Right cardiac atrium (tissue), 5 donors: Measurements from ENCODE around the gene IFNG. TPM values are rescaled to one million over a fixed set of nuclear protein-coding genes. Genes with fewer than 3 reads are reported as not detected.
A peak's percentile ranks its signal among the peaks of the same experiment; 100 is the strongest.

ENCODE experiments used
- ATAC-seq, 2 donors: fragments of 200-7000 bp; cut with Tn5 transposase; one replicate each; pipeline versions ENCODE4 v1.8.0 to v1.9.1; 2020; ENCODE audit warnings: moderate library complexity in 2 of 2, mild to moderate bottlenecking in 1 of 2
- DNase-seq, 3 donors: peaks; one replicate each; pipeline ENCODE4 v3.0.0-alpha.2; 2020
- H3K27ac ChIP-seq: one replicate; pipeline ENCODE4 v1.5.1; 2013; ENCODE audit warnings: mild to moderate bottlenecking, low read length, control low read depth, moderate library complexity
- H3K27me3 ChIP-seq: one replicate; pipeline ENCODE4 v1.6.1; 2013; ENCODE audit not compliant: control insufficient read depth, insufficient read depth
- H3K4me1 ChIP-seq: one replicate; pipeline ENCODE4 v1.6.1; 2013; ENCODE audit warnings: low read length; ENCODE audit not compliant: control insufficient read depth, insufficient read depth
- H3K4me3 ChIP-seq: one replicate; pipeline ENCODE4 v1.5.1; 2013; ENCODE audit warnings: low read length, control low read depth
- H3K9me3 ChIP-seq: one replicate; pipeline ENCODE4 v1.6.1; 2013; ENCODE audit warnings: low read length; ENCODE audit not compliant: control insufficient read depth
- WGBS: extraction: QIAGEN DNeasy Blood & Tissue Kit; methylation state at CpG from one replicate; pipeline ENCODE4 v1.1.7; 2013; 5-methylcytosine and 5-hydroxymethylcytosine counted together
- intact Hi-C, 4 donors: fragments of 100-400 bp; cut with DNase I; formaldehyde crosslinking; loops; one replicate each; pipeline versions ENCODE4 v1.11.0 to v1.14.0; 2022 to 2023
- polyA plus RNA-seq: library from polyadenylated mRNA; stranded (reverse); fragments of 200-250 nt; gene quantifications from one replicate; pipeline ENCODE4 v1.2.3, GENCODE V29; 2013
- total RNA-seq, 4 donors: library from RNA; stranded (reverse); fragmentation: NEBNext Ultra II Directional; extraction: Animal tissue kit (Norgen Biotek cat#: 25700); gene quantifications; one replicate each; pipeline ENCODE4 v1.2.1, GENCODE V29; 2021
- donor health status: healthy with polysubstance abuse.
- donor health status: DM: no; HTN: yes; CAD: no.
- donor health status: DM: no; HTN: no; CAD: no.
- donor health status: DM: no; HTN: yes; CAD: no; lungs with severe emphysema.
- donor health status: DM: yes; HTN: yes; CAD: no.

Gene IFNG
- total and polyA plus RNA-seq, 5 donors: not detected

- H3K27me3 ChIP-seq: no peaks in the 10 kb centered on the region
- H3K9me3 ChIP-seq: no peaks in the 10 kb centered on the region
- DNase-seq: no peak
- no peak for ATAC-seq
- H3K27ac ChIP-seq: no peak overlapping the region
- 83% methylated on average over 3 of the region's 3 CpGs for WGBS
- H3K4me3 ChIP-seq: no peak overlapping the region
- intact Hi-C loops: no loop called here
- H3K4me1 ChIP-seq: no peaks in the 10 kb centered on the region
Observed at GRCh38 chr12:68135520-68135919, 24.0 kb downstream of the IFNG start.

DNA sequence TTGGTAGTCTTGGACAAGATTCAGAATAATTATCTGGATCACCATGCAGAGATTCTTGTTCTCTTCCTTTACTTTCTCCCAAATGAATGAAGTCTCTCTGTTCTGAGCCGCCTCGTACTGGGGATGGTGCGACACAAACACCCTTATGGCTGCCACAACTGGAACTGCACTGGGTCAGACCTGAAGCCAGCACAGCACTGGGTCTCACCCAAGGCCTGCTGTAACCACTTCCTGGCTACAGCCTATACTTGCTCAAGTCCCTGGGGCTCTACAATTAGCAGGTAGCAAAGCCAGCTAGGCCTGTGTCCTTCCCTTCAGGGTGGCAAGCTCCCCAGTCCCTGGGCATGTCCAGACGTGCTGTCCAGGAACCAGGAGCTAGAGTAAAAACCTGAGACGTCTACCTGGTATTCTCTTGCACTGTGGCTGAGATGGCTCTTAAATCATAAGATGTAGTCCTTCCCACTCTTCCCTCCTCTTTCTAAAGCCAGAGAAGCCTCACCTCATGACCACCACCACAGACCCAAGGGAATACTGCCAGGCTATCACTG is 27.6 kb downstream of the IFNG start:
- Histone ChIP-seq H3K9me3 (no peaks in the 10 kb centered on the region), H3K4me1 (no peaks in the 10 kb centered on the region), H3K4me3 (no peak overlapping the region), H3K27me3 (no peaks in the 10 kb centered on the region), H3K27ac (no peak overlapping the region)
- no peak for DNase-seq
- 91% methylated on average over 5 of the region's 5 CpGs for WGBS
- intact Hi-C loops: no loop called here
- ATAC-seq: no peak

DNA sequence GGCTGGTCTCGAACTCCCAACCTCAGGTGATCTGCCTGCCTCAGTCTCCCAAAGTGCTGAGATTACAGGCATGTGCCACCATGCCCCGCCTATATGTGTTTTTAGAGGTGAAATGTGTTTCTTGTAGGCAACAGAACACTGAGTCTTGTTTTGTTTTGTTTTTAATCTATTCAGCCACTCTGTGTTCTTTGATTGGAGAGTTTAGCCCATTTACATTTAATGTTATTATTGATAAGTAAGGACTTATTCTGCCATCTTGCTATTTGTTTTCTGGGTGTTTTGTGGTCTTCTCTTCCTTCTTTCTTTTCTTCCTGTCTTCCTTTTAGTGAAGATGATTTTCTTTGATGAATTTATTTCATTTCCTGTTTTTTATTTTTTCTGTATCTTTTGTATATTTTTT is 29.6 kb downstream of the IFNG start:
- no peak overlapping the region for H3K4me3 ChIP-seq
- H3K27ac ChIP-seq: no peak overlapping the region
- no peaks in the 10 kb centered on the region for H3K9me3 ChIP-seq
- H3K27me3 ChIP-seq: no peaks in the 10 kb centered on the region
- ATAC-seq (no peak), DNase-seq (no peak)
- 80% methylated on average over 2 of the region's 2 CpGs for WGBS
- no peaks in the 10 kb centered on the region for H3K4me1 ChIP-seq
- intact Hi-C loops: no loop called here

GRCh38 chr12:68122236-68122920 is 37.2 kb downstream of the IFNG start:
- no peak overlapping the region for H3K27ac ChIP-seq
- 69% methylated on average over 3 of the region's 3 CpGs for WGBS

GRCh38 chr12:68121143-68121542 is 38.4 kb downstream of the IFNG start:
- no peaks in the 10 kb centered on the region for H3K9me3 ChIP-seq
- H3K4me1 ChIP-seq: no peaks in the 10 kb centered on the region
- 93% methylated on average over 1 of the region's 1 CpG for WGBS
- H3K4me3 ChIP-seq: no peak overlapping the region
- H3K27me3 ChIP-seq: no peaks in the 10 kb centered on the region
- ATAC-seq (no peak), DNase-seq (no peak)
- intact Hi-C loops: no loop called here
- no peak overlapping the region for H3K27ac ChIP-seq

More at GRCh38 chr12:68122236-68122920, 37.2 kb downstream of the IFNG start:
- DNase-seq (no peak), ATAC-seq (no peak)
- no peaks in the 10 kb centered on the region for H3K4me1 ChIP-seq
- no peak overlapping the region for H3K4me3 ChIP-seq
- H3K9me3 ChIP-seq: no peaks in the 10 kb centered on the region
- H3K27me3 ChIP-seq: no peaks in the 10 kb centered on the region
- intact Hi-C loops: no loop called here

DNA sequence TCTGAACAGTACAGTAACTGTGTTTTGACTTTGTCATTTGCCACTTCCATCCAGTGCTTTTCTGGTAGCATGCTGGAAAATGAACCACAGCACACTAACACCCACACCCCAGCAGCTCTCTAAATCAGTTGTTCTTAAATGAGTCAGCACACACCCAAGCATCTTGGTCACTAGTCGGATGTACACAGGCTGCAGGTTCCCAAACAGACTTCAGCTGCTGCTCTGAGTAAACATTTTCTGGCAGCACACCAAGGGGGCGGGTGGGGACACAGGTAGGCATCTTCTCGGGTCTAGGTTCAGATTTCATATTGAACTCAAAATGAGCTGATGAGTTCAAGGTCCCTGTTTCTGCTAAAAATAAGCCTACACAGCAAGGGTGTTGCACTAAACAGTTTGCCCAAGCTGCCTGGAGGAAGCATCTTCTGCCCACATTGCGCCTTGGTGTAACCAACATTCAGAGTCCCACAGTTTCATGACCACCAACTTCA is 39.8 kb downstream of the IFNG start:
- 74% methylated on average over 4 of the region's 4 CpGs for WGBS
- H3K9me3 ChIP-seq: no peaks in the 10 kb centered on the region
- DNase-seq (peak in 1 of 3 donors; percentile 30), ATAC-seq (no peak)
- H3K4me3 ChIP-seq: no peak overlapping the region
- H3K27me3 ChIP-seq: no peaks in the 10 kb centered on the region
- H3K27ac ChIP-seq: no peak overlapping the region
- intact Hi-C loops: no loop called here
- no peaks in the 10 kb centered on the region for H3K4me1 ChIP-seq

GRCh38 chr12:68119250-68119649 is 40.3 kb downstream of the IFNG start:
- 53% methylated on average over 1 of the region's 1 CpG for WGBS
- no peaks in the 10 kb centered on the region for H3K4me1 ChIP-seq
- ATAC-seq (no peak), DNase-seq (no peak)
- H3K9me3 ChIP-seq: no peaks in the 10 kb centered on the region
- no peak overlapping the region for H3K4me3 ChIP-seq
- no peak overlapping the region for H3K27ac ChIP-seq
- intact Hi-C loops: no loop called here
- H3K27me3 ChIP-seq: no peaks in the 10 kb centered on the region

- DNase-seq (no peak), ATAC-seq (no peak)
- Histone ChIP-seq H3K27ac (no peak overlapping the region), H3K9me3 (no peaks in the 10 kb centered on the region), H3K4me3 (no peak overlapping the region), H3K27me3 (no peaks in the 10 kb centered on the region), H3K4me1 (no peaks in the 10 kb centered on the region)
- 81% methylated on average over 7 of the region's 7 CpGs for WGBS
- intact Hi-C loops: no loop called here
Observed at GRCh38 chr12:68118096-68118755, 41.3 kb downstream of the IFNG start.

DNA sequence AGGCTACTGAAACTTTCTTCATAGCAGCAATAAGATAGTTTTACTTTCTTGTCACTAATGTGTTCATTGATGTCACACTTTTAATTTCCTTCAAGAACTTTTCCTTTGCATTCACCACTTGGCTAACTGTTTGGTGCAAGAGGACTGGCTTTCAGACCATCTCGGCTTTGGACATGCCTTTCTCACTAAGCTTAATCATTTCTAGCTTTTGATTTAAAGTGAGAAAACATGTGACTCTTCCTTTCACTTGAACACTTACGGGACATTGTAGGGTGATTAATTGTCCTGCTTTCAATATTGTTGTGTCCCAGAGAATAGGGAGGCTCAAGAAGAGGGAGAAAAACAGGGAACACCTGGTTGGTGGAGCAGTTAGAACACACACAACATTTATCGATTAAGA is 41.9 kb downstream of the IFNG start:
- 68% methylated on average over 3 of the region's 3 CpGs for WGBS
- no peak overlapping the region for H3K27ac ChIP-seq
- ATAC-seq (no peak), DNase-seq (no peak)
- no peaks in the 10 kb centered on the region for H3K27me3 ChIP-seq
- intact Hi-C loops: no loop called here
- H3K9me3 ChIP-seq: no peaks in the 10 kb centered on the region
- no peaks in the 10 kb centered on the region for H3K4me1 ChIP-seq
- no peak overlapping the region for H3K4me3 ChIP-seq

- no peak overlapping the region for H3K27ac ChIP-seq
- no peak overlapping the region for H3K4me3 ChIP-seq
- H3K4me1 ChIP-seq: no peaks in the 10 kb centered on the region
- 92% methylated on average over 2 of the region's 2 CpGs for WGBS
- H3K9me3 ChIP-seq: no peaks in the 10 kb centered on the region
- ATAC-seq: no peak
- intact Hi-C loops: no loop called here
- H3K27me3 ChIP-seq: no peaks in the 10 kb centered on the region
- DNase-seq: no peak
Observed at GRCh38 chr12:68115281-68115680, 44.3 kb downstream of the IFNG start.

- Histone ChIP-seq H3K27me3 (no peaks in the 10 kb centered on the region), H3K27ac (no peak overlapping the region), H3K4me3 (no peak overlapping the region), H3K4me1 (no peaks in the 10 kb centered on the region), H3K9me3 (no peaks in the 10 kb centered on the region)
- ATAC-seq: no peak
- intact Hi-C loops: no loop called here
- DNase-seq: no peak
- 57% methylated on average over 6 of the region's 6 CpGs for WGBS
Observed at GRCh38 chr12:68114606-68115005, 44.9 kb downstream of the IFNG start.
